ENCODE data around the gene KCNMA1.

DNA sequence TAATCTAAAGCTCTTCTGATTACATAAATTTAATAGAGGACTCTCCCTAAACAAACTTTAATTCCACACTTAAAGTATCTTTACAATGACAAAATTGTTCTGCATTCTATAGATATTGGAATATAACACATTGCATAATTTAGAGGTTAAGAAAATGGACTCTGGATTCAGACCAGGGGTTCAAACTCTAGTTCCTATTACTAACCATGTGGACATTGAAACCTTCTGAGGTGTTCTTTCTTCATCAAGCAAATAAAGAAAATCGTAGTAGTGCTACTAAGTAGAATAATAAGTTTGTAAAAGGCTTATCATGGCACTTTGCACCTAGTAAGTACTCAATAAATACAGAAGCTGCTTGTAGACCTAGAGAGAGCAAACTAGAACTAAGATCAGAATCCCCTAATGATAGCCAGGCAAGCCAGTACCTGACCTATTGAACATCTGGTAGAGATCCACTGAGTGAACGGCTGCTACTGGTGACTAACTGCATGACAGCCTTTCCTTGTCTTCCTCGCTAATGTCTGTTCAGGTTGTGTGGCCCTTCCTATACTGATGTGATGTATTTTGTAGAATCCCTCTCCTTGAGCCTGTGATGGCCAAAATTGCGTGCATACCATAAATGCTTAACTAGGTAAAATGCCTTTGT is 430.3 kb downstream of the KCNMA1 start:
- TF ChIP-seq, protein P1, sequence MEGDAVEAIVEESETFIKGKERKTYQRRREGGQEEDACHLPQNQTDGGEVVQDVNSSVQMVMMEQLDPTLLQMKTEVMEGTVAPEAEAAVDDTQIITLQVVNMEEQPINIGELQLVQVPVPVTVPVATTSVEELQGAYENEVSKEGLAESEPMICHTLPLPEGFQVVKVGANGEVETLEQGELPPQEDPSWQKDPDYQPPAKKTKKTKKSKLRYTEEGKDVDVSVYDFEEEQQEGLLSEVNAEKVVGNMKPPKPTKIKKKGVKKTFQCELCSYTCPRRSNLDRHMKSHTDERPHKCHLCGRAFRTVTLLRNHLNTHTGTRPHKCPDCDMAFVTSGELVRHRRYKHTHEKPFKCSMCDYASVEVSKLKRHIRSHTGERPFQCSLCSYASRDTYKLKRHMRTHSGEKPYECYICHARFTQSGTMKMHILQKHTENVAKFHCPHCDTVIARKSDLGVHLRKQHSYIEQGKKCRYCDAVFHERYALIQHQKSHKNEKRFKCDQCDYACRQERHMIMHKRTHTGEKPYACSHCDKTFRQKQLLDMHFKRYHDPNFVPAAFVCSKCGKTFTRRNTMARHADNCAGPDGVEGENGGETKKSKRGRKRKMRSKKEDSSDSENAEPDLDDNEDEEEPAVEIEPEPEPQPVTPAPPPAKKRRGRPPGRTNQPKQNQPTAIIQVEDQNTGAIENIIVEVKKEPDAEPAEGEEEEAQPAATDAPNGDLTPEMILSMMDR (IDR thresholded peaks at IDR 0.05), result no peak
- TF ChIP-seq POLR2AphosphoS5 (IDR thresholded peaks at IDR 0.05; ENCODE audit: insufficient read depth in 1 of 2, low read depth in 1 of 2) (no peak), POLR2A (IDR thresholded peaks at IDR 0.05) (no peak)

All from vagina (tissue), 2 donors.